ENCODE data around the gene CFB. TPM values are rescaled to one million over a fixed set of nuclear protein-coding genes. Genes with fewer than 3 reads are reported as not detected.

Gene CFB
- total and polyA plus RNA-seq, 2 of the 13 experiments (the other 11 are each of a cell fraction or from before 2014, with no cell fraction given): 171 to 513 TPM

DNA sequence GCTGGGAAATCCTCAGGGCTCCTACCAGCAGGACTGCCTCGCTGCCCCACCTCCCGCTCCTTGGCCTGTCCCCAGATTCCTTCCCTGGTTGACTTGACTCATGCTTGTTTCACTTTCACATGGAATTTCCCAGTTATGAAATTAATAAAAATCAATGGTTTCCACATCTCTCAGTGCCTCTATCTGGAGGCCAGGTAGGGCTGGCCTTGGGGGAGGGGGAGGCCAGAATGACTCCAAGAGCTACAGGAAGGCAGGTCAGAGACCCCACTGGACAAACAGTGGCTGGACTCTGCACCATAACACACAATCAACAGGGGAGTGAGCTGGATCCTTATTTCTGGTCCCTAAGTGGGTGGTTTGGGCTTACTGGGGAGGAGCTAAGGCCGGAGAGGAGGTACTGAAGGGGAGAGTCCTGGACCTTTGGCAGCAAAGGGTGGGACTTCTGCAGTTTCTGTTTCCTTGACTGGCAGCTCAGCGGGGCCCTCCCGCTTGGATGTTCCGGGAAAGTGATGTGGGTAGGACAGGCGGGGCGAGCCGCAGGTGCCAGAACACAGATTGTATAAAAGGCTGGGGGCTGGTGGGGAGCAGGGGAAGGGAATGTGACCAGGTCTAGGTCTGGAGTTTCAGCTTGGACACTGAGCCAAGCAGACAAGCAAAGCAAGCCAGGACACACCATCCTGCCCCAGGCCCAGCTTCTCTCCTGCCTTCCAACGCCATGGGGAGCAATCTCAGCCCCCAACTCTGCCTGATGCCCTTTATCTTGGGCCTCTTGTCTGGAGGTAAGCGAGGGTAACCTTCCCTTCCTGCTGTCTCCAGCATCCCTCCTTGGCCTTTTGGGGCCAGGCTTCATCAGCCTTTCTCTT is at the start of gene CFB (continued):
- TF ChIP-seq CC2D1A (CRISPR knock-in tag; IDR thresholded peaks at IDR 0.05) (no peak; the same call in 1 of the 2 replicates), ESRRA (CRISPR knock-in tag; IDR thresholded peaks at IDR 0.05; ENCODE audit: low read depth) (peak; percentile 73), ASH2L (IDR thresholded peaks at IDR 0.05; ENCODE audit: insufficient read length, low read depth, low read length) (peak; percentile 95), ZNF253 (CRISPR knock-in tag; IDR thresholded peaks at IDR 0.05; ENCODE audit: borderline replicate concordance) (peak; percentile 93), NFE2 (CRISPR knock-in tag; IDR thresholded peaks at IDR 0.05) (no peak), CREM (IDR thresholded peaks at IDR 0.05) (peak; percentile 92), CREM (CRISPR knock-in tag; IDR thresholded peaks at IDR 0.05) (no peak), ZNF543 (CRISPR knock-in tag; IDR thresholded peaks at IDR 0.05) (peak; percentile 91), PCBP1 (IDR thresholded peaks at IDR 0.05; ENCODE audit: borderline replicate concordance, low read depth, low read length) (no peak), ZNF558 (CRISPR knock-in tag; IDR thresholded peaks at IDR 0.05; ENCODE audit: borderline replicate concordance) (0 out of 2 replicates have a peak, but pooled peaks have one; percentile 33), TMF1 (CRISPR knock-in tag; IDR thresholded peaks at IDR 0.05; ENCODE audit: low read depth) (no peak), ZNF570 (CRISPR knock-in tag; IDR thresholded peaks at IDR 0.05; ENCODE audit: borderline replicate concordance) (no peak), NFIB (CRISPR knock-in tag; IDR thresholded peaks at IDR 0.05; ENCODE audit: borderline replicate concordance) (no peak), TCF7L2 (IDR thresholded peaks at IDR 0.05; ENCODE audit: low read depth, low read length) (no peak), ZNF674 (CRISPR knock-in tag; IDR thresholded peaks at IDR 0.05; ENCODE audit: low read depth) (no peak), ZSCAN25 (CRISPR knock-in tag; IDR thresholded peaks at IDR 0.05) (no peak), MIER2 (CRISPR knock-in tag; IDR thresholded peaks at IDR 0.05) (peak; percentile 67; the same call in 1 of the 2 replicates), SMAD3 (CRISPR knock-in tag; IDR thresholded peaks at IDR 0.05) (peak; percentile 74; the same call in 1 of the 2 replicates), KLF16 (CRISPR knock-in tag; IDR thresholded peaks at IDR 0.05) (peak in 1 of 2 experiments; percentile 87; a peak in 2 of 4 replicates), ZFY (CRISPR knock-in tag; IDR thresholded peaks at IDR 0.05) (peak; percentile 58), RAD51 (IDR thresholded peaks at IDR 0.05; ENCODE audit: borderline replicate concordance) (no peak), SMARCE1 (IDR thresholded peaks at IDR 0.05; ENCODE audit: borderline replicate concordance) (no peak), JARID2 (CRISPR knock-in tag; IDR thresholded peaks at IDR 0.05; ENCODE audit: insufficient replicate concordance) (peak; percentile 36)
- TF ChIP-seq, protein P1, sequence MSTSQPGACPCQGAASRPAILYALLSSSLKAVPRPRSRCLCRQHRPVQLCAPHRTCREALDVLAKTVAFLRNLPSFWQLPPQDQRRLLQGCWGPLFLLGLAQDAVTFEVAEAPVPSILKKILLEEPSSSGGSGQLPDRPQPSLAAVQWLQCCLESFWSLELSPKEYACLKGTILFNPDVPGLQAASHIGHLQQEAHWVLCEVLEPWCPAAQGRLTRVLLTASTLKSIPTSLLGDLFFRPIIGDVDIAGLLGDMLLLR (CRISPR knock-in tag; IDR thresholded peaks at IDR 0.05): no peak
- TF ChIP-seq, protein P2, sequence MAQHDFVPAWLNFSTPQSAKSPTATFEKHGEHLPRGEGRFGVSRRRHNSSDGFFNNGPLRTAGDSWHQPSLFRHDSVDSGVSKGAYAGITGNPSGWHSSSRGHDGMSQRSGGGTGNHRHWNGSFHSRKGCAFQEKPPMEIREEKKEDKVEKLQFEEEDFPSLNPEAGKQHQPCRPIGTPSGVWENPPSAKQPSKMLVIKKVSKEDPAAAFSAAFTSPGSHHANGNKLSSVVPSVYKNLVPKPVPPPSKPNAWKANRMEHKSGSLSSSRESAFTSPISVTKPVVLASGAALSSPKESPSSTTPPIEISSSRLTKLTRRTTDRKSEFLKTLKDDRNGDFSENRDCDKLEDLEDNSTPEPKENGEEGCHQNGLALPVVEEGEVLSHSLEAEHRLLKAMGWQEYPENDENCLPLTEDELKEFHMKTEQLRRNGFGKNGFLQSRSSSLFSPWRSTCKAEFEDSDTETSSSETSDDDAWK (CRISPR knock-in tag; IDR thresholded peaks at IDR 0.05): no peak
- TF ChIP-seq, protein P3, sequence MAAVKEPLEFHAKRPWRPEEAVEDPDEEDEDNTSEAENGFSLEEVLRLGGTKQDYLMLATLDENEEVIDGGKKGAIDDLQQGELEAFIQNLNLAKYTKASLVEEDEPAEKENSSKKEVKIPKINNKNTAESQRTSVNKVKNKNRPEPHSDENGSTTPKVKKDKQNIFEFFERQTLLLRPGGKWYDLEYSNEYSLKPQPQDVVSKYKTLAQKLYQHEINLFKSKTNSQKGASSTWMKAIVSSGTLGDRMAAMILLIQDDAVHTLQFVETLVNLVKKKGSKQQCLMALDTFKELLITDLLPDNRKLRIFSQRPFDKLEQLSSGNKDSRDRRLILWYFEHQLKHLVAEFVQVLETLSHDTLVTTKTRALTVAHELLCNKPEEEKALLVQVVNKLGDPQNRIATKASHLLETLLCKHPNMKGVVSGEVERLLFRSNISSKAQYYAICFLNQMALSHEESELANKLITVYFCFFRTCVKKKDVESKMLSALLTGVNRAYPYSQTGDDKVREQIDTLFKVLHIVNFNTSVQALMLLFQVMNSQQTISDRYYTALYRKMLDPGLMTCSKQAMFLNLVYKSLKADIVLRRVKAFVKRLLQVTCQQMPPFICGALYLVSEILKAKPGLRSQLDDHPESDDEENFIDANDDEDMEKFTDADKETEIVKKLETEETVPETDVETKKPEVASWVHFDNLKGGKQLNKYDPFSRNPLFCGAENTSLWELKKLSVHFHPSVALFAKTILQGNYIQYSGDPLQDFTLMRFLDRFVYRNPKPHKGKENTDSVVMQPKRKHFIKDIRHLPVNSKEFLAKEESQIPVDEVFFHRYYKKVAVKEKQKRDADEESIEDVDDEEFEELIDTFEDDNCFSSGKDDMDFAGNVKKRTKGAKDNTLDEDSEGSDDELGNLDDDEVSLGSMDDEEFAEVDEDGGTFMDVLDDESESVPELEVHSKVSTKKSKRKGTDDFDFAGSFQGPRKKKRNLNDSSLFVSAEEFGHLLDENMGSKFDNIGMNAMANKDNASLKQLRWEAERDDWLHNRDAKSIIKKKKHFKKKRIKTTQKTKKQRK (IDR thresholded peaks at IDR 0.05; ENCODE audit: low read length): no peak
